Pons (tissue), 1 donor: ENCODE measurements around the gene WBP1L.
"Not testable (repeated sequence)": the region's sequence is repeated elsewhere in the genome, so short reads cannot be mapped to it uniquely, and the experiment has no call there.

Source experiments
- DNase-seq: peaks from one replicate; pipeline ENCODE4 v3.0.0-alpha.2; 2016; ENCODE audit warnings: low spot score

The WBP1L gene

DNA sequence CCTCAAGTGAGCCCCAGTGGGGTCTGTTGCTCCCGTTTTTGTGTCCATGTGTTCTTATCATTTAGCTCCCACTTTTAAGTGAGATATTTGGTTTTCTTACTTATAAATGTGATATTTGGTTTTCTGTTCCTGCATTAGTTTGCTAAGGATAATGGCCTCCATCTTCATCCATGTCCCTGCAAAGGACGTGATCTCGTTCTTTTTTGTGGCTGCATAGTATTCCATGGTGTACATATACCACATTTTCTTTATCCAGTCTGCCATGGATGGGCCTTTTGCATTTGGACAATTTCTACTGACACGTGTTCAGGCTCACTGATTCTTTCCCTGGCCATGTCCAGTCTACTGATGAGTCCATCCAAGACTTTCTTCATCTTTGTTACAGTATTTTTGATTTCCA is 19.8 kb upstream of the WBP1L start:
- no peak for DNase-seq

DNA sequence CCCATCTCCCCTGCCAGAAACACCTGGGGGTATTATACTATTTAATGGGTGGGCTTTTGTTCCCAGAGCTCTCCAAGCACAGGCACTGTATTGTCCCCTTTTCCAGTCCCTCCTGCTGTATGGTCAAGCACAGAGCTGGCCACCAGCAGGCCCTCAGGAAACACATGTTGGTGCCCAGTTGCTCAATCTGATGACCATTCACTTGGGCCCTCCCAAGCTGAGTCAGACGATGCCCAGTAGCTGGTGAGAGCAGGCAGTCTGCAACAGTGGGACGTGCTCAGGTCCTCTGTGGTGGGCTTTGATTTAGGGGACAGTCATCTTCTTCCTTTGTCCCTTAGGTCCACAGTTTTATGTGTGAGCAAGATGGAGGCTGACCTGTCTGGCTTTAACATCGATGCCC is 17.5 kb upstream of the WBP1L start:
- no peak for DNase-seq

DNA sequence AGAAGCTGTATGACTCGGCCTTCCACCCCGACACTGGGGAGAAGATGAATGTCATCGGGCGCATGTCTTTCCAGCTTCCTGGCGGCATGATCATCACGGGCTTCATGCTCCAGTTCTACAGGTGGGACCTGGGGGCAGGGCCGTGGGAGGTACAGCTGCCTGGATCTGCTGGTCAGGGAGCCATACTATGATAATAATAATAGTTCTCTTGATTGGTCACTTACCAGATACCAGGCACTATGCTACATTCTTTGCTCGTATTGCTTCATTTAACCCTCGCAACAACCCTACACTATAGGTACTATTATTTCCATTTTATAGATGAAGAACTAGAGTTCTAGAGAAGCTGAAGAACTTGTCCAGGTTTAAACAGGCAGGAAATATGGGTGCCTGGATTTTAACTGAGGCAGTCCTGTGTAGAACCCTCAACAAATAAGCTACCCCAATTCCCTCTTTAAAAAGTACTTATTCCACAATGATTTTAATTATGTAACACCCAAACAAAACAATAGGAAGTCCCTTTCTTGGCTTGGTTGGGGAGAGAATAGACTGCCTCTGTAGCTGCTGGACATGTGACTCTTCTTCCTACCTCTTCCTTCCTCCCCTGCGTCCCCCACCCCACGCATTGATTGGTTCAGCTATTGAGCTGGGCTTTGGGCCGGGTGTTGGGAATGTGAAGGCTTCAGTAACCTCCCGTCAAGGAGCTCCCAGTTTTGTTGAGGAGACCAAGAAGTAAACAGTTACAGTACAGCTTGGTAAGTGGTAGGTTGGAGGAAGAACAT is 16.5 kb upstream of the WBP1L start:
- DNase-seq, result peak; percentile 53

DNA sequence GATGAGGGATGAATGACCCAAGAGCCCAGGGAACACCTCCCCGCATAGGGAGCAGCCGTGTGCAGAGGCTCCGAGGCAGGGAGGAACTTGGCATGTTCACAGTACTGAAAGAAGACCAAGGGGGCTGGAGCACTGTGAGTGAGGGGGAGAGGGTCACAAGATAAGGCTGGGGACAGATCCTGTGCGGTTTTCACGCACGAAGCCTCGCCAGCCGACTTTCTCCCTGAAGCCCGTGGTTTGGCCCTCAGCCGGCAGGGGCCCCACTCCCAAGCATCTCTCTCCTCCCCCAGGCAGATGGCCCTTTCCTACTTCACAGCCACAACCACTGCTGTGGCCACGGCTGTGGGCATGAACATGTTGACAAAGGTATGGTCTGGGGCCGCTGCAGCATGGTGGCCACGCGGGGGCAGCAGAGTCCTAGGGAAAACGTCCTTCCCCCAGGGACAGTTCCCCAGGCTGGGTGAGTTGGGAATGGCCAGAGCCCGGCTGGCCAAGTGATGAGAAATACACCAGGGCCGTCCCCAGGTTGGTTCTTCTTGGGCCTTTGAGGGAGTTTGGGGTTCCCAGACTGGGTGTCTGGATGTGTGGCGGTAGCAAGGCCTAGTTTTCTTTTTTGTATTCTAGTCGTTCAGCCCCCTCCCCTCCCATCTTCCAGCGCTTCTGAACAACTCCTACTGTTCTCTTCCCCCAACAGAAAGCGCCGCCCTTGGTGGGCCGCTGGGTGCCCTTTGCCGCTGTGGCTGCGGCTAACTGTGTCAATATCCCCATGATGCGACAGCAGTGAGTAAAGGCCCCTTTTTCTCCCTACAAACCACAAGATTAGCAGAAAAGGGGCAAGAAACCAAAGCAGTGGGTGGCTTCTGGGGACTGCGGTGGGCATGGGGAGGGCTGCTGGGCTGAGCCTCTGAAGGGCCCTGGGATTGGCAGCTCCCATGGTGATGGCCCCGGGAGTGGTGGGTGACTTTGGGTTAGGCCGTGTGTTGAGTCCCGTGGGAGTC is 14.4 kb upstream of the WBP1L start:
- peak; percentile 79 for DNase-seq

DNA sequence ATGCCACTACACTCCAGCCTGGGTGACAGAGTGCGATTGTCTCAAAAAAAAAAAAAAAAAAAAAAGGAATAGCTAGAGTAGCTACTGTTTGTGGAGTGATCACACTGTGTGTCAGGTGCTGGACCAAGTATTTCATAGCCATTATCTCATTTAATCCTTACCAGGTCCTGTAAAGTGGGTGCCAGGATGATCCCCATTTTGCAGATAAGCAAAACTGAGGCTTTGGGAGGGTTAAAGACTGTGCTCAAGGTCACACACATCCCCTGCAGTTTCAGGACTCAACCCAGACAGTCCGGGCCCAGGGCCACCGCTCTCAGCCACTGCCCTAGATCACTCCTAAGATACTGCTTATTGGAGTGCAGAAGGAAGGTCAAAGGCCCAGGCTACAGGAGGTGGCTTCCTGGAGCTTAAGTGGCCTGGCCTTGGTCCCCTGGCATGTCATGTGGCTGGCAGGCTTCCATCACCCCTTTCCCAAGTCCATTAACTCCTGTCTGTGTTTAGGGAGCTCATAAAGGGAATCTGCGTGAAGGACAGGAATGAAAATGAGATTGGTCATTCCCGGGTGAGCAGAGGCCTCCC is 12.4 kb upstream of the WBP1L start:
- DNase-seq, result no peak

DNA sequence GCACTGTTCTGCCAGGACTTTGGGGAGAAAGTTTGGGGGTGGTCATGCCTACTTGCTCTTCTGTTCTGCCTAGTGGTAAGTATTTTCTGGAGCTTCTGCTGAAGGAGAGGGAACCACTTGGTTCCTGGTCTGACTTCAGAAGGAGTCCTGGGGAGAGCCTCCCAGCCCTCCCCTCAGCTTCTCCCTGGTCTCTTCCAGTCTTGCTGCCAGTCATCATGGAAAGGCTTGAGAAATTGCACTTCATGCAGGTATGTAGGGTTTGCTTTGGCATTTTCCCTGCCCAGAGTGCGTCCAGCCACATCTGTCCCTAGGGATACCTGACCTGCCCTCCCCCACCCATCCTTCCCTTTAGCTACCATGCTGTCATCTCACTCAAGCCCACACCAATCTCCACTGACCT is 11.1 kb upstream of the WBP1L start:
- DNase-seq, result no peak

DNA sequence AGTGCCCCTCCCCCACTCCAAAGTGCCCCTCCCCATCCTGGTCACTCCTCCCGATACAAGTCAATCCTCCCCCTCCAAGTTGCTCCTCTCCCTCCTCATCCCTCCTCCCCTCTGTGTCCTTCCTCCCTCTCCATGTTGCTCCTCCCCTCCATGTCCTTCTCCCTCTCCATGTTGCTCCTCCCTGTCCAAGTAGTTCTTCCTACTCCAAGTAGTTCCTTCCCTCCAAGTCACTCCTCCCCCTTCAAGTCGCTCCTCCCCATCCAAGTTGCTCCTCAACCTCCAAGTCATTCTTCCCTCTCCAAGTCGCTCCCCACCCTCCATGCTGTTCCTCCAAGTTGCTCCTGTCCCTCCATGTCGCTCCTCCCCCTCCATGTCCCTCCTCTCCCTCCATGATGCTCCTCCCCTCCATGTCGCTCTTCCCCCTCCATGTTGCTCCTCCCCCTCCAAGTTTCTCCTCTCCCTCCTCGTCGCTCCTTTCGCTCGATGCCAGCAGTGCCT is 8.6 kb upstream of the WBP1L start:
- no peak for DNase-seq

DNA sequence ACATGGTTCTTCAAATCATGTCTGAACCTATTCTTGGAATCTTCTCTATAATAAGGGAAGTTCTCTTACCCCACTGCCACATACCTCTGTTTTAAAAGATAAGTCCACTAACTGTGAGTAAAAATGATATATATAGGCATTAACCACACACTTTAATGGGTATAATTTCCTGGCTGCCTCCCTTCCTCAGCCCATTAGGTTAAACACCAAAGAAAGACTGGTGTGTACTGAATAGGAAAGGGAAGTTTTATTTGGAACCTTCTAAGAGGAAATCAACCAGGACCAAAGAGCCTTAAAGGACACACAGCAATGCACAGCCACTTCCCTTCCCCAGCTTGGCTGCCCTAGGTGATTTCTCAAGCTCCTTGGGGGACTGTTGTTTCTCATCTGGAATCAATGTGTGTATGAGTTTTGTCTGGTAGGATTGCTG is 5.0 kb upstream of the WBP1L start:
- DNase-seq, result peak; percentile 36

DNA sequence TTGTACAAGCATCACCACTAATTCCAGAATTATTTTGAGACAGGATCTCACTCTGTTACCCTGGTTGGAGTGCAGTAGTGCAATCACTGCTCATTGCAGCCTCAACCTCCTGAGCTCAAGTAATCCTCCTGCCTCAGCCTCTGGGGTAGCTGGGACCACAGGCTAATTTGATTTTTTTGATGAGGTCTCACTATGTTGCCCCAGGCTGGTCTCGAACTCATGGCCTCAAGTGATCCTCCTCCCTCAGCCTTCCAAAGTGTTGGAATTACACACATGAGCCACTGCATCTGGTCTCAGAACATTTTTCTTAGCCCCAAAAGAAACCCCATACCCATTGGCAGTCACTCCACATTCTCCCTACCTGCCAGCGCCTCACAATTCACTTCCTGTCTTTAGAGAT is 3.5 kb upstream of the WBP1L start:
- DNase-seq, result no peak

DNA sequence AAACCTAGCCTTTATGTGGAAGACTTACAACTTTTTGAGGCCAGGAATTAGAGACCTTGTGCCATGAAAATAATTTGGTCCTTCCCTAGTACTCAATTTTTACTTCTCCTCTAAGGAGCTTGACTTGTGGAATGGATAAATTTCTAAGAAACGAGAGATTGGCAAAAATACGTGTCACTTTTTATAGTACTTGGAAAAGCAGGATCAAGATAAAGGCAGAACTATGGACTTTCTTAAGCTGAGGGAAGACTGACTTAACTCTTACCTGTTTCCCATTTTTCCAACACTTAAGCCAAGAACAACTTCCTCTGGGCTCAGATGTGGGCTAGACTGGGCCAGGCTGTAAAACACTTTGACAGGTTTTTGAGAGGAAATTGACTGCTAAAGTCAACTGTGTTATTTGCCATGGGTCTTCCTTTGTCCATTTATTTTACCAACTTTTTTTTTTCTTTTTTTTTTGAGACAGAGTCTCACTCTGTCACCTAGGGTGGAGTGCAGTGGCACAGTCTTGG is 2.0 kb upstream of the WBP1L start:
- no peak for DNase-seq

DNA sequence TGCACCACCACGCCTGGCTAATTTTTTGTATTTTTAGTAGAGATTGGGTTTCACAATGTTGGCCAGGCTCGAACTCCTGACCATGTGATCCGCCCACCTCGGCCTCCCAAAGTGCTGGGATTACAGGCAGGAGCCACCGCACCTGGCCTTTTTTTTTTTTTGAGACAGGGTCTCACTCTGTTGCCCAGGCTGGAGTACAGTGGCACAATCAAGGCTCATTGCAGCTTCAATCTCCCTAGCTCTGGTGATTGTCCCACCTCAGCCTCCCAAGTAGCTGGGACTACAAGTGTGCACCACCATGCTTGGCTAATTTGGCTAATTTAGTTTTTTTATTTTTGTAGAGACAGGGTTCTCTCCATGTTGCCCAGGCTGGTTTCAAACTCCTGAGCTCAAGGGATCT is 1.4 kb upstream of the WBP1L start:
- not testable (repeated sequence) for DNase-seq

DNA sequence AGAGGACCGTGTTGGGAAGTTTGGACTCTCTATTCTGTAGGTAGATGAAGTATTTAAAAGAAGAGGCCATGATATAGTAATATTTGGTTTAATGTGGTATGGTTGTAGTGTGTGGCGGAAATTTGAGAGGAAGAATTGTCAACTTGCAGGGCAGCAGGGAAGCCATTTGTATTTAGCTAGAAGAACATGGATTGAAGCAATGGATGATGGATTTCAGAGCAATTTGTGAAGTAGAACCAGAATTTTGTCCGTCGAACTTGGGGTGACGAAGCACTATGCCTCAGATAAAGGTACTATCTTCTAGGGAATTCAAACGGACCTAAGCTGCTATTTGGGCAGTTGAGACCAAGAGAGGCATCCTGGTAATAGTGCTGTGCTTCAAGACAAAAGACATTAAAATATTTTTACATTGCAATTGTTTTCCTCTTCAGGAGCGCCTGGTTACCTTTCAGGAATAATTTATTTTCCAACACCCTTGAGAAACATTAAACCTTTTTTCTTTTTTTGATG is 615 bp upstream of the WBP1L start:
- DNase-seq, result peak; percentile 42

DNA sequence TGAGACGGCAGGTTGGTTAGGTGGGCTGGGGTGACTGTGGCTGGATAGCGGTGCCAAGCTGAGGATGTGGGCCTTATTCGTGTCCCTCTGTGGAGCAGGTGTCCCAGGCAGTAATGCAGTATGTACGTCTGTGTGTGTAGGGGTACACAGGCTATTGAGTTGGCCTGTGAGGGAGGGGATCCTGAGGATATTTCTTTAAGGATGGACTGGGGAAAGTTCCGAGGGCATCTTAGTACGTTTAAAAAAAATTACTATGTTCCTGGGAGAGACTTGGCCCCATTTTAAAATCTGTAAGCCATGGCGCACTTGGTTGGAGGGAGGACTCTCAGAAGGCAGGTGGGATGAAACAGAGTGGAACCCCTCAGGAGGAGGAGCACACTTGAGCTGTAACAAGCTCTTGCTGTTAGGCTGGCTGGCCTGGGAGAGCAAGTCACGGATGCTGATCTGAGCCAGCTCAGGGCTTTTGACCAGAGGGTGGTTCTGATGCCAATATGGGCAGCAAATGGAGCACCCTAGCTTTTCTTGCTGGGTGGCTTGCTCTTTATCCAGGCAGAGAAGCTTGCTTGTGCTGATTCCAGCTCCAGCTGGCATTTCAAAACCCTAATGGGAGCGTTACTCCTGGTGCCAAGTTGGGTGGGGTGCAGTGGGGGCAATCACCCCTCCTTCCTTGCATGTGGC is 765 bp downstream of the WBP1L start:
- peak; percentile 34 for DNase-seq

DNA sequence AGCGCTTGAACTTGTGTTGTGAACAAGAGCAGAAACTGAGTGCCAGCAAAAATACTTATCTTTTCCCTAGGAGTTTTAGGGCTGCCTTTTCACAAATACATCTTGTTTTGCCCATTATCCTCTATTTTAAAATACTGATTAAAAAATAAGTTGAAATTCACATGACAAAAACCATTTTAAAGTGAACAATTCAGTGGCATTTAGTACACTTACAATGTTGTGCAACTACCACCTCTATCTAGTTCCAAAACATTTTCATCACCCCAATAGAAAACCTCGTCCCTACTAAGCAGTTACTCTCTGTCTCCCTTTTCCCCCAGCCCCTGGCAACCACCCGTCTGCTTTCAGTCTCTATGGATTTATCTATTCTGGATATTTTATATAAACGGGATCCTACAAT is 1.4 kb downstream of the WBP1L start:
- no peak for DNase-seq

DNA sequence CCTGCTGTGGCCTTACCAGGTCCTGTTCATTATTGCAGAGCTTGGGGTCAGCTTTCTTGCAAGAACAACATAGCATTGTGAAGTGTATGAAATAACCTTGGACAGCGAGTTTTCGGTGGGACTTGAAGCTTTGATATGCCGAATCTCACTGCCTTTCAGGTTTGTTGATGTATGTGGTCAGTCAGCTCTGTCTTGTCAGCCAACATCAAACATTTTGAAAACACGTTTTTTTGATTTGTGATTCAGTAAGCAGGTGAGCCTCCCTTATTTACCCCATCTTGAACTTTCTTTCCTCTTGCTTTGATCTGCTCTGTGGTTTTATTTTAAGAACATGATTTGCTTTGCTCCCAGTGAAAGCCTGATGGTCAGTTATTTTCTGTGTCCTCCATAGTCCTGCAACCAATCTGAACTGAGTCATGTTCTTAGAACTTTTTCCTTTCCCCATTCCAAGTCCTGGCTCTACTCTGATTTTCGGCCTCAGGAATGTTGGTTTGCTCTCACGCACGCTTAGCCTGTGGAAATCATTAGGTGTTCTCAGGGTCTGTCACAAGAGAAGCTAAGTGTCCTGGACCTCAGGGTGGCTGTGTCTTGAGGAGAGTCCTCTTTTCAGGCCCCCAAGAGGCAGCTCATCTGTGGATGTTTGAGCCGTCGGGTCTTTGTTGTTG is 8.7 kb downstream of the WBP1L start:
- DNase-seq, result no peak

DNA sequence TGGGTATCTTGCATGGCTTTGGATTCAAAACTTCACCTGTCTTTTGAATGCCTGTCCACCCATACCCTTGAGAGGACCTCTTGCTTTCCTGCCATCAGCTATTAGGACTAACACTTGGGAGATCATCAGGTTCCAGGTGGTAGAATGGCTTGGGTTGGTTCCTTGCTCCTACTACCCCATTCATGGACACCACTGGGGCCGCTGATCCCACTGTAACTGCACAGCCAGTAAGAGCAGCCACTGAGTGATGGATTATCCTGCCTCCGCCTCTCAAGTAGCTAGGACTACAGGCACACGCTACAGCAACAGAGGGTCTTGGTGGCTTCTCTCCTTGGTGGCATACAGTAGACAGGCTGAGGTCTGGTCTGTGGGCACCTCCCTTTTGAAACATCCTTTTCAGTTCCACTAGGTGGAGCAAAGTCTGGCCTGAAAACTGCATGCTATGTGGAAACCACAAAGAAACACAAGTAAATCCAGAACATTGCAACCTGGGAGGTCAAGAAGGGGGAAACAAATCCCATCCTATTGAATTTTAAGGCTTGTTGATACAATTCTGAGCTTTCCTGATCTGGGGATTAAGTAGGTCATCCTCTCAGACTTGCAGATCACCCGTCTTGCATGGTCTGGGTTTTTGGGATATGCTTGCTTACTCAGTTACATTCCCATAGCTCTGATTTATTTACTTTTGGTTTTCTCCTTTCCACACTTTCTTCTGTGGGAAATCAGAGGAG is 9.4 kb downstream of the WBP1L start:
- DNase-seq, result no peak

DNA sequence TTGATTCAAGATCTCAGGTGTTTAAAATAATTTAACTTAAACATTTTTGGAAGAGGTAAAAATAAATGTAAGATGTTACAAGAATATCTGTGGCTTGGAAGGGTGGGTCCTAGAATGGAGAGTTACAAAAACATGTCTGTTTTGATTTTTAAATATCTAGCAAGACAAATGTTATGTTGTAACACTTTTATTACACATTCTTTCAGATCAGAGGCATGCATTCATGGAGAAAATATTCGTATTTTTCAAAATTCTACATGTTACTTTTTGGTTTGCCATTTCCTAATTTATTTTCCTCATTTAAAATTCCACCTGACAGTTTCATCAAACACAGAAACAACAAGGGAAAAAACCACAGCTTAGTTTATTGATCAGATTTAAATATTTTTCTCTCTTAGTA is 10.0 kb downstream of the WBP1L start:
- DNase-seq, result no peak

DNA sequence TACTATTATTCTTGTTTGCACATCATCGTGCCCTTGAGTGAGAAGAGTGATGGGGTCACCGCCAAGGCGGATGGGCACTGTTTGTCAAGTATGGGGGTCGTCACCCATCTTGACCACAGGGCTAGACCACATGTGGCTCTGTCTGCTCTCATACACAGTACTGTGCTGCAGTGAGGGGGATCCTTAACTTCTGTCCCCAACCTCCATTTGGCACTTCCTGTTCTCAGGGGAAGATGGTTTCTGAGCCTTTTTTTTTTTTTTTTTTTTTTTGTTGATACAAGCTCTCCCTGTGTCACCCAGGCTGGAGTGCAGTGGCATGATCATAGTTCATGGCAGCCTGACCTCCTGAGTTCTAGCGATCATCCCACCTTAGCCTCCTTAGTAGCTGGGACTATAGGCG is 13.6 kb downstream of the WBP1L start:
- DNase-seq, result no peak

DNA sequence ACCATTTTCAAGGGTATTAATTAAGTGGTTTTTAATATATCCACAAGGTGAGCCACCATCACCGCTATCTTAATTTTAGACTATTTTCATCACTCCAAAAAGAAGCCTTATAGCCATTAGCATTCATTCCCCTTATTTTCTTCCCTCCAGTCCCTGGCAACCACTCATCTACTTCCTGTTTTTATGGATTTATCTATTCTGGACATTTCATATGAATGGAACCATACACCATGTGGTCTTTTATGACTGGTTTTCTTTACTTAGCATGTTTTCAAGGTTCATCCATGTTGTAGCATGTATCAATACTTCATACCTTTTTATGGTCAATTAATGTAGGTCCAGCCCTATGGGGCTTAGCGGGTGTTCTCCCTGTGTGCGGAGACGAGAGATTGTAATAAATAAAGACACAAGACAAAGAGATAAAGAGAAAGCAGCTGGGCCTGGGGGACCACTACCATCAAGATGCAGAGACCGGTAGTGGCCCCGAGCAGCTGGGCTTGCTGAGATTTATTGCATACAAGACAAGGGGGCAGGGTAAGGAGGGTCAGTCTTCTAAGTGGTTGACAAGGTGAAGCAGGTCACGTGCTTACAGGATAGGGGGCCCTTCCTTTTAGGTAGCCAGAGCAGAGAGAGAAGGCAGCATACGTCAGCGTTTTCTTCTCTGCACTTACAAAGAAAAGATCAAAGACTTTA is 14.6 kb downstream of the WBP1L start:
- no peak for DNase-seq

DNA sequence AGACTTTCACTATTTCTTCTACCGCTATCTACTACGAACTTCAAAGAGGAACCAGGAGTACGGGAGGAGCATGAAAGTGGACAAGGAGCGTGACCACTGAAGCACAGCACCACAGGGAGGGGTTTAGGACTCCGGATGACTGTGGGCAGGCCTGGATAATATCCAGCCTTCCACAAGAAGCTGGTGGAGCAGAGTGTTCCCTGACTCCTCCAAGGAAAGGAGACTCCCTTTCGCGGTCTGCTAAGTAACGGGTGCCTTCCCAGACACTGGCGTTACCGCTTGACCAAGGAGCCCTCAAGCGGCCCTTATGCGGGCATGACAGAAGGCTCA is 15.2 kb downstream of the WBP1L start:
- not testable (repeated sequence) for DNase-seq
